Measurements from ENCODE around the gene SVEP1.

SVEP1 gene

DNA sequence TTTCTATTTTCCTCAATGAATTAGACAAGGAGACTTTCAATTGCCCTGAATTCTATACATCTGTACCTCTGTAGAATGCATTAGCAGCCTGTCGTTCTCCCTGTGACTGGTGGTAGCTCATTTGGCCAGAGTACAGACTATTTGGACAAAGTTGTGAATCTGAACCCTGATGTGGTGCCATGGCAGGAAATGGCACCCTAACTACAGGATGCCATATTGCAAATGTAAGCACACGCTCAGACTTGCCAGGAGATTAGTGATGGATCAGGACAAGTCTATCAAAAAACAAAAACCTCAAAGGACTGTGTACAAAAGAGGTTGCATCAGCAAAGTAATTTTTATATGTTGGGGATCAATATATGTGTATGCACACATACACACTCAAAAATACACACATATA lies 58.3 kb downstream of the SVEP1 start:
- no peak for DNase-seq (ENCODE audit: low spot score)

- DNase-seq (ENCODE audit: low spot score), result no peak
These were observed 59.3 kb downstream of the SVEP1 start for GRCh38 chr9:110520120-110520701.

DNA sequence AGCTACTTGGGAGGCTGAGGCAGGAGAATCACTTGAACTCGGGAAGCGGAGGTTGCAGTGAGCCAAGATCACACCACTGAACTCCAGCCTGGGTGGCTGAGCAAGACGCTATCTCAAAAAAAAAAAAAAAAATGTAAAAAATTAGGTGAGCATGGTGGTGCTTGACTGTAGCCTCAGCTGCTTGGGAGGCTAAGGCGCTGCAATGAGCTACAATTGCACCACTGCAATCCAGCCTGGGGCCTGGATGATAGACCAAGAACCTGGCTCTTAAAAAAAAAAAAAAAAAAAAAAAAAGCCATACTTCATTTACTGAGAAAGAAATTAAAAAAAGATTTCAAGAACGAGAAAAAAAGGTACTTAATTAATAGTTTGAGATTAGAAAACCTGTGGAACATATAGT lies 62.1 kb downstream of the SVEP1 start:
- no peak for DNase-seq (ENCODE audit: low spot score)

DNA sequence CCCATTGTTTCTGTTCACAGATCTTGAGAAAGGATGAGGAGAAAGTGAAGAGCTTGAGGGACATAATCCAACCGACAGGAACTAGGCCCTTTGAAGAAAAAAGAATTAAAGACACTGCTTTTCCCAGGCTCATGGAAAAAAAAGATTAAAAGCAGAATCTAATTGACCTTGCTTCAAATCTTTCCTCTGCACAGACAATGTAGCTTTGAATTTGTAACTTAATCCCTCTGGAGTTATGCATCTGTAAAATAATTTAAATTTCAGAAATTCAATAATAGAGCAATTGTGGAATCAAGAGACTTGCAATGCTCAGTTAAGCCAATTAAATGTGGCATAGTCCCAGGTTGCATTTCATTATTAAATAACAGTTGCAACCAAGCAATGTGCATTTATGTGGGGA lies 64.6 kb downstream of the SVEP1 start:
- DNase-seq (ENCODE audit: low spot score), result no peak

- no peak for DNase-seq (ENCODE audit: low spot score)
These were observed 66.7 kb downstream of the SVEP1 start for GRCh38 chr9:110512817-110513216.

DNA sequence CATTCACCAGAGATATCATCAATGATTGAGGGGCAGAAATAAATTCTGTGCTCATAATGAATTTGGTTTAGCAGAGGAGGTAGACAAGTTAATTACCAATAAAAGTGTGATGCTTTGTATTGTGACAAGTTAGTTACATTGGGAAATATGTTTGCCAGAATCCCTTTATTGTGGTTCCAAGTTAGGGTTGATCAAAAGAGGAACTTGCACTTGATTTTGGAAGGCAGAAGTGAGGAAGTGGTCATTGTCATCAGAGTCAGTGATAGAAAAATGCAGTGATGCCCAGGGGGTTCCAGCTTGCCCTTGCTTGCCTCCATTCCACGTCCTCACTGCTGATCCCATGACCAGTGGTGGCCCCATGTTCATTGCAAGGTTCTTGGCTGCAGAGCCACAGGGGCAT lies 69.7 kb downstream of the SVEP1 start:
- no peak for DNase-seq (ENCODE audit: low spot score)

- no peak for DNase-seq (ENCODE audit: low spot score)
These were observed 76.7 kb downstream of the SVEP1 start for GRCh38 chr9:110502842-110503241.

GRCh38 chr9:110499608-110500007 lies 79.9 kb downstream of the SVEP1 start:
- DNase-seq (ENCODE audit: low spot score), result no peak

DNA sequence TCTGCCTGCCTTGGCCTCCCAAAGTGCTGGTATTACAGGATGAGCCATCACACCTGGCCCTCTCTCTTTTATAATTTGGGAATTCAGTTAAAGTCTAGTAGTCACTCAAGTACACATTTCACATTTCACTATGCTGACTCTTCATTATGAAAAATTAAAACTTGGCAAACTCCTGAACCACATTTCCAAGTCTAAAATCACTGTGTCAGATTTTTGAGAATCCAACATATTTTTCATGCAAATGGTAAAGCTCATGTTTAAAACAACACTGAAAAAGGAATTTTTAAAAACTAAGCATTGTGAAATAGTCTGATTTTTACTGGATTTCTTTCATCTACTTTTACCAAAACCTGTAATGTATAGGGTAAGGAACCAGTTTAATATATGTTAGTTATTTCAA lies 92.3 kb downstream of the SVEP1 start:
- no peak for DNase-seq (ENCODE audit: low spot score)

GRCh38 chr9:110486218-110486617 lies 93.3 kb downstream of the SVEP1 start:
- no peak for DNase-seq (ENCODE audit: low spot score)

DNA sequence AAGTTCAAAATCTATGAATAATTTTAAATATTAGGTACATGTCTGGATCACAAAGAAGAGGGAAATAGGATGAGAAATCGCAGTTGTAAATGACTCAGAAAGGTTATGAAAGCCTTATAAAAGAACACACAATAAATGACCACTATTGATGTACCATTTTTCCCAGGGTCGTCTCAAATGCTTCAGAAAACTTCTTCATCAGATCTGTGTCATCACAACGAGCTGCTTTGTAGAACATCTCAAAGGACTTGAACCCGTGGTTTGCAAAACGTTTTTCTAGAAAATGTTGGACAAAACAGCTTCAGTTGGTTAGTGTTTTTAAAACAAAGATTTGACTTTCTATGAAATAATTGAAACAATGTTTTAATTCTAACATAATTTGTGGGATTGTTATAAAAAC lies 100.1 kb downstream of the SVEP1 start:
- no peak for DNase-seq (ENCODE audit: low spot score)

DNA sequence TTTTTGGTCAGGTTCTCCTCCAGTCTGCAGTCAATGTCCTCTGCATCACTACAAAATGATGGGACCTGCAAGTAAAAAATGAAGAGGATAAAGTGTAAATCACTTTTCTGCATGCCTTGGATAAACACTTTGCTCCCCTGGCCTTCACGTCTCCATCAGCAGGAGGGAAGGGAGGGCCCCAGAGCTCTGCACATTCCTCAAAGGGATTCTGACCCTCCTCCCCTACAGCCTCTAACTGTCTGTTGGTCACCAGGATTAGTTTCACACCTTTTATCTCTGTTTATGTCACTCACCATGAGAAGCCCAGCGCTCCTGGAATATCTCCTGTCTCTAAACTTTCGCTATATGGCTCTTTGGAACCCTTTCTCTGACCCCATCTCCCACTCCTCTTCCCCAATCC lies 103.3 kb downstream of the SVEP1 start:
- DNase-seq (ENCODE audit: low spot score), result no peak

DNA sequence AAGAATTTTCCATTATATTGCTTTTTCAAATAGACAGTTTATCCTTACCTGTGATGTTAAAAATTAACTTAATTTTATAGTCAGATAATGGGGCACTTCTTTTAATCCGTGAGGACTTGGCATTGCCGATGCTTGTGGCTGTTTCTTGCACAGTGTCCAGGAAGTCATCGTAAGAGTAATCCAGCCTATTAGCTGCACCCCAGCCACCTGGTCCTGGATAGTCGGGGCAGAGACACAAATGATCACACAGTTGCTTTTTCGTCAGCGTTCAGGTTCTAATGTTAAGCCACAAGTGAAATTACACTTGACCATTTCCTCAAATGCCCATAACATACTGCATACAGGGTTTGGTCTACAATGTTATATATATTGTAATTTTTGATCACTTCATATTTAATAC lies 107.4 kb downstream of the SVEP1 start:
- no peak for DNase-seq (ENCODE audit: low spot score)

DNA sequence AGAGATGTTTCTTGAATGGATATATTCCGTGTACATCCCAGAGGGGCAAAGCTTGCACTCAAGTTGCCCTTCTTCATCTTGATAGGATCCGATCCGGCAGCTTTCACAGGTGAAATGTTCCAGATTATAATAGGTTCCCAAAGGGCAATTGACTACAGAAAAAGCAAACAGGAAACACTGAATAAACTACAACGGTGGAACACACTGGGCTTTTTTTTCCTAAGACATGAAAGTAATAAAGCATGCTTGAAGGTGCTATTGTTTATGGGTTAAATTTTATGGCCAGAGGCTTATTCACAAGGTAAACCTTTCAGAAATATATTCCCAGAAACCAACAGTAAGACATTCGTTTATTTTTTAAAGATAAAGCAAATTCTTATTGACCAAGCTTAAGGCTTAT lies 110.6 kb downstream of the SVEP1 start:
- no peak for DNase-seq (ENCODE audit: low spot score)

DNA sequence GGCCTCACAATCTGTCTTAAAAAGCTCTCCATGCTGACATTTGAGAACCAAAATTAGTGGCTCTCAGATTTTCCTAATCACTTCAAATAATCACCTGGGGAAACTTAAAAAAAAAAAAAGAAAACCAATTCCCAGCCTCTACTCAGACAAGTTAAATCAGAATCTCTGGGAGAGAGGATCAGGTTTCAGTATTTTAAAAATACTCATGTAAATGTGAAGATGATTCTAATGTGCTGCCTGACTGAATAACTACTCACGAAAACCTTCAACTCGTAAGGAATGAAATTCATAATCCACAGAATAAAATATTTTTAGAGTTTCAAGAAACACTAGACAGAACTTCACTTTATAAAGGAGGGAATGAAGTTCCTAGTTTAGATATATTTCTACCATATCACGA lies 114.4 kb downstream of the SVEP1 start:
- no peak for DNase-seq (ENCODE audit: low spot score)

DNA sequence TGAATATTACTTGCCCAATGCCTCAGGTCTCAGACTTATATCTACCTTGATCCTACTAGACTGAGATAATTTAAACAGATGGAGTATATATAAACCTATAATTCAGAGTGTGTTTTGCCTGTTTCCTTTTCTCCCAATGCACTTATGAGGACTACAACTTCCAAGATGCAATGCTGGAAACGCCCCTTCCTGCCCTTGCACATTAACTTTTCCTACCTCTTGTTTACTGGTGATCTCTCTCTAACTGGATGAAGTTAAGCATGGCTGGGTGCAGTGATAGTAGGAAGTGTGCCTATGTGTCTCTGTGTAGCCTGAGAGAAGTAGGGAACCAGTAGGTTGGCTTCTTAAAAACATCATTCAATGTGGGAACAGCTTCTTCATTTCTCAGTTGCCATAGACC lies 115.2 kb downstream of the SVEP1 start:
- DNase-seq (ENCODE audit: low spot score), result no peak

DNA sequence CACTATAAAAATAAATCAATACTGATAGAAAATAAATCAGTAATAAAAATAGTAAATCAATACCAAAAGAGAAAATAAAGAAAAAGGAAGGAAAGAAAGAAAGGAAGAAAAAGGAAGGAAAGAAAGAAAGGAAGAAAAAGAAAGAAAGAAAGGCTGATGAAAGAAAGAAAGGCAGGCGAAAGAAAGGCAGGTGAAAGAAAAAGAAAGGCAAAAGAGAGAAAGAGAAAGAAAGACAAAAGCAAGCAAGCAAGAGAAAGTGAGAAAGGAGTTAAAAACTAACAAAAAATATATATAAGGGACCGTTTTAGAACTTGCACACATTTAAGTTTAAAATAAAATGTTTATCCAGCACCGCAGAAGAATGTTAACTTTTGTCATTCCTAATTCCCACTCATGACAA lies 116.0 kb downstream of the SVEP1 start:
- DNase-seq (ENCODE audit: low spot score), result no peak

GRCh38 chr9:110457245-110457644 lies 122.3 kb downstream of the SVEP1 start:
- no peak for DNase-seq (ENCODE audit: low spot score)

- DNase-seq (ENCODE audit: low spot score), result no peak
These were observed 122.9 kb downstream of the SVEP1 start for GRCh38 chr9:110456681-110457080.

DNA sequence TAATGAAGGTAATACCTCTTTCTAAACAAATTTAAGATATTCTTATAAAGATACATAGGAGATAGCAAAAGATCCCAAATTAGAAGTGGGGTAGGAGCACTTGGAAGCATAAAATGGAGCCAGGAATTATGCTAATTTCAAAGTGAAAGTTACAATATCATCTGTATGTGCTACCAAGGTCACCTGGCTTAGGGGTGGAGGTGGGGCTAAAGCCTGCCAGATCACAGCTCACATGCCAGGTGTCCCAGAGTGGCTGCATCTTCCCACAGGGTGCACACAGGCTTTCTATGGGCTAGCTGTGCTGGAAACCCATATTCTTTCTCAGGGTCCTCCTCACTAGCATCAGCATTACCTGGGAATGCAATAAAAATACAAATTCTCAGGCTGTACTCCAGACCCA lies 123.7 kb downstream of the SVEP1 start:
- no peak for DNase-seq (ENCODE audit: low spot score)

DNA sequence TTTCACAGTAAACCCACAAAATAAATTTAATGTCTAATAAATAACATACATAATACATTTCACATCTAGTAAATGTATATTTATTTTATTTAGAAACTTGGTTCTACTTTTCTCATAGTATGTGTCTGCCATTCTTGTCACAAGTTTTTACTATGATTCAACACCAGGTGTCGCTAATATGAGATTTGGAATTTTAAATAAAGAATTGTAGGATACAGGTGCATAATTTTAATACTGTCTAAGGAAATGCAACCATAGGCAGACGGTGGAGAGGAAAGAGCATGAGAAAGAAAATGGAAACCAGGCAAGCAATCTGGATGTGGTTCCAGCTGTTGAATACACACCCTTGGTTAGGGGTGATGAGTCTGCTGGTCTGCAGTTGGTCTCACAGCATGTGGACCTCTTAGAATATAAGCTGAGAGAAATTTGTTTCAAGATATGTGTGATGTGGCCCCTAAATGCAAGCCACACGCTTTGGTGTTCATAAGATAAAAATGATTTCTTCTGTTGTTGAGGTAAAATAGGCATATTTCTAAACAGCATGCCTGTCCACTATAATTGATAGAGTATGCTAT lies 127.2 kb downstream of the SVEP1 start:
- DNase-seq (ENCODE audit: low spot score), result peak; percentile 26

DNA sequence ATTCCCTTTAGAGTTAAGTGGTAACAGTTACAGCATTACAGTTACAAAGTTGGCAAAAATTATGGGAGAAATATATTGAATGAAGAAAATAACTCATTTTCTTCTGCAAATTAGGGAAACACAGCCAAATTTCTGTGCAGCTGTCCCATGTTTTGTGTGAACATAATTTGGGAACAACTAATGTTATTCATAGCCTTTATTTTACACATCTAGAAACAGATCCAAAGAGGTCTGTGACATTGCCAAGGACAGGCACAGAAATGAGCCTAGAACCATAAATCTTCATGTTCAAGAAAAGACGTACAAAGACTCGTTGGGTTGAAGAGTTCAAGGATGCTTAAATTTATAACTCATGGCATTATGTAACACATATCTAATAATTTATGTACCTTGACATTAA lies 127.8 kb downstream of the SVEP1 start:
- DNase-seq (ENCODE audit: low spot score), result no peak

DNA sequence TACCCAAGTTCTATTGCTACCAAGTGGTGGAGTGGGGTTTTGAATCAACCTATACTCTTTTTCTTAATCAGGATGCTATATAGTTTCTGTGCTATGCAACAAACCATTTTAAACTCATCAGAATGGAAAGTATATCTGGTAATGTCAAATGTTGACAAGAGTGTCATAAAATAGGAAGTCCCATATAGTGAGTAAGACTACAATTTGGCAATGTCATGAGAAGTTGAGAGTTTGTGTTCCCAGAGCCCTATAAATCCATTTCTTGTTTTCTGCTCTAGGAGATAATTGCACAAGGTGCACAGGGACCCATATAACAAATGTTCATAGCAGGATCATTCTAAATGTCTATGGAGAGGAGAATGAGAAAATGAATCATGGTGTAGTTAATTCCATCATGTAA lies 132.1 kb downstream of the SVEP1 start:
- DNase-seq (ENCODE audit: low spot score), result no peak

- DNase-seq (ENCODE audit: low spot score), result no peak
These were observed 133.4 kb downstream of the SVEP1 start for GRCh38 chr9:110446171-110446570.

GRCh38 chr9:110444911-110445310 lies 134.6 kb downstream of the SVEP1 start:
- DNase-seq (ENCODE audit: low spot score), result peak; percentile 18

All from LoVo (cell line).